Panc1 (cell line): ENCODE results near the gene BCL2L1.

Source experiments
- POLR2AphosphoS5 ChIP-seq: IDR thresholded peaks from 2 replicates; pipeline ENCODE4 v1.6.1; 2012; ENCODE audit warnings: mild to moderate bottlenecking, low read depth, low read length, moderate library complexity
- SIN3A ChIP-seq: IDR thresholded peaks from 2 replicates; pipeline ENCODE4 v1.6.1; 2012; ENCODE audit warnings: low read depth, mild to moderate bottlenecking, low read length, moderate library complexity, borderline replicate concordance; ENCODE audit not compliant: insufficient read depth
- TF ChIP-seq, protein P1 (sequence below): fragments of 450-650 bp; IDR thresholded peaks from 2 replicates; pipeline ENCODE4 v1.5.1; 2017; ENCODE audit warnings: mild to moderate bottlenecking

DNA sequence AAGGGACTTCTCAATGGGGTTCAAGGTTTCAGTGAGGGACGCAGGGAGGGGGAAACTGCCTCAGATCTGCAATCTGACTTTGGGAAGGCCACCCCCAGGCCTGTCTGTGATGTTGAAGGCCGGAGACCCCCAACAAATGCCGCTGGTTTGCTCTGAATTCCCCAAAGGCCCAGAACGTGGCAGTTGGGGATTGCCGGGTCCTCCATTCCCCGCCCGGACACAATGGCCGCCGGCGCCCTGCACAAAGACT, 326 bp upstream of the BCL2L1 start:
- TF ChIP-seq, protein P1, sequence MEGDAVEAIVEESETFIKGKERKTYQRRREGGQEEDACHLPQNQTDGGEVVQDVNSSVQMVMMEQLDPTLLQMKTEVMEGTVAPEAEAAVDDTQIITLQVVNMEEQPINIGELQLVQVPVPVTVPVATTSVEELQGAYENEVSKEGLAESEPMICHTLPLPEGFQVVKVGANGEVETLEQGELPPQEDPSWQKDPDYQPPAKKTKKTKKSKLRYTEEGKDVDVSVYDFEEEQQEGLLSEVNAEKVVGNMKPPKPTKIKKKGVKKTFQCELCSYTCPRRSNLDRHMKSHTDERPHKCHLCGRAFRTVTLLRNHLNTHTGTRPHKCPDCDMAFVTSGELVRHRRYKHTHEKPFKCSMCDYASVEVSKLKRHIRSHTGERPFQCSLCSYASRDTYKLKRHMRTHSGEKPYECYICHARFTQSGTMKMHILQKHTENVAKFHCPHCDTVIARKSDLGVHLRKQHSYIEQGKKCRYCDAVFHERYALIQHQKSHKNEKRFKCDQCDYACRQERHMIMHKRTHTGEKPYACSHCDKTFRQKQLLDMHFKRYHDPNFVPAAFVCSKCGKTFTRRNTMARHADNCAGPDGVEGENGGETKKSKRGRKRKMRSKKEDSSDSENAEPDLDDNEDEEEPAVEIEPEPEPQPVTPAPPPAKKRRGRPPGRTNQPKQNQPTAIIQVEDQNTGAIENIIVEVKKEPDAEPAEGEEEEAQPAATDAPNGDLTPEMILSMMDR, result no peak
- TF ChIP-seq SIN3A (no peak), POLR2AphosphoS5 (no peak)
